NCI-H2107 treated with DMSO at 0.1 percent for 48 hours (cell line): ENCODE data around the gene SPN.
"Not testable (repeated sequence)": the region's sequence is repeated elsewhere in the genome, so short reads cannot be mapped to it uniquely, and the experiment has no call there.

Source experiments
- DNase-seq: peaks from one replicate; lab custom pipeline; 2025; ENCODE audit not compliant: unreplicated experiment; lab: John Stamatoyannopoulos, UW

Gene SPN

DNA sequence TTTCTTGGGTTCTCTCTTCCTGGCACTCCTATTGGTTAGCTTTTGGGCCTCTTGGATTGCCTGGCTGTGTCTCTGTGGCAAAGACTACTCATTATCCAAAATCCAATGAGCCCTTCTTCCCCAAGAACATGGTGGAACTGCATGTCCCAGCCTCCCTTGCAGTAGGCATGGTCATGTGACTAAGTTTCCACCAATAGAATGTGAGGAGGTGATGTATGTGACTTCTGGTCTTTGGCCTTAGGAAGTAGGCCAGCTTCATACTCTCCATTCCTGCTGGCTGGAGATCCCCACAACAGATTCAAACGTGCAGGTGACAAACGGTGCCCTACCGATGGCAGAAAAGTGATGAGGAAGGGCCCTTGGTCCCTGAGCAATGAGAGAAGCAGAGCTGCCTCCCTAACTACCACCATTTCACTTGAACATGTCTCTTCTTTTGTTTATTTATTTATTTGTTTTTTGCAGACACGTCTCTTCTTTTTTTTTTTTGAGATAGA, 17.3 kb upstream of the SPN start:
- no peak for DNase-seq

DNA sequence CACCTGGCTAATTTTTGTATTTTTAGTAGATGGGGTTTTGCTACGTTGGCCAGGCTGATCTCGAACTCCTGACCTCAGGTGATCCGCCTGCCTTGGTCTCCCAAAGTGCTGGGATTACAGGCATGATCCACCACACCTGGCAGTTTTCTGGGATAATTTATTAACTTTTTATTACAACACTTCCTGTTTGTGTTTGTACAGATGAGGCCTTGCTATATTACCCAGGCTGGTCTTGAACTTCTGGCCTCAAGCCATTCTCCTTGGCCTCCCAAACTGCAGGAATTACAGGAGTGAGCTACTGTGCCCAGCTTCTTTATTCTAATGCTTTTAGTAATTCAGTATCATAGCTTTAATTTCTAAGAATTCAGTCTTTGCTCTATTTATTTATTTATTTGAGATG, 16.1 kb upstream of the SPN start:
- no peak for DNase-seq

DNA sequence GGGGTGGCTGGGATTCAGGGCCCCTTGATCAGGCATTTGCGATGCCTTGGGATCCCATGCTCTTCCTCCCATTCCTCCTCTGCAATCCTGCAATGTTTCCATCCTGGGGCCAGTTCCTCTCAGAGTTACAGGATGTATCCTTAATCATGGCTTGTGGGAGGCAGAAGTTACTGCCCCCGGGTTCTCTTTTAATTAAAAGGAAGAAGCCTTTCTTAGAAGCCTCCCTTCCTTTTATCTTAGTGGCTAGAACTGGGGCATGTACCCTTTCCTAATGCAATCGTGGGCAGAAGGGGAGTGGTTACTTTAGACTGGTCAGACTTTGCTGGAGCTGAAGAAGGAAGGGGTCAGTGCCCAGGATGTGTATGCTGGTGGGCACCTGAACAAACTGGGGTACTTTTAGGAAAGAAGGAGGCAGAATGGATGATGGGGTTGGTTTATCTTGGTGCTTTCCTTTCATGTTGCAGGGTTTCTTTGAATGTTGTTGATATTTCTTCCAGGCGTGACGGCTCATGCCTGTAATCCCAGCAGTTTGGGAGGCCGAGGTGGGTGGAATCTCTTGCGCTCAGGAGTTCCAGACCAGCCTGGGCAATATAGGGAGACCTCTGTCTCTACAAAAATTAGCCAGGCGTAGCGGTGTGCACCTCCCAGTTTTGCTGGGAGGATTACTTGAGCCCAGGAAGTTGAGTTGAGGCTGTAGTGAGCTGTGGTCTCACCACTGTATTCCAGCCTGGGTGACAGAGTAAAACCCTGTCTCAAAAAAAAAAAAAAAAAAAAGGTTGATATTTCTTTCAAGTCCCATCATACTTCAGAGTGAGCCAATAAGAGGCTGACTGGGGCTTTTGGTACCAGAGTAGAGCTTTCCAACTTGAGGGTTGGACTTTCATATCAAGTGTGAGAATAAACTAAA, 13.2 kb upstream of the SPN start:
- no peak for DNase-seq

DNA sequence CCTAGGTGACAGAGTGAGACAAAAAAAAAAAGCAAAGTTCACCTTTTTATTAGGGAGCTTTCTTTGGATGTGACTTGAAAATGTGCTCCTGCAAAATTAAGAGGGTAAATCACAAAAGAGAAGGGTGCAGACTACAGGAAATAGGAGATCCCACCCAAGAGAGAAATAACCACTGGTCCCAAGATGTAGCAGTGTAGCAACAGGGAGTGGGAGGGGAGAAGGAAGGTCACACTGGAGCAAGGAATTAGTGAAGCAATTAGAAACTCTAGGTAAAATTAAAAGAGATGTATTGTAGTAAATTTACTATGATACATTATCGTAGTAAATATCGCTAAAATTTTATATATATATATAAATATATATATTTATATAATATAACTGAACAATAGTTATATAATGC, 12.3 kb upstream of the SPN start:
- DNase-seq, result no peak

DNA sequence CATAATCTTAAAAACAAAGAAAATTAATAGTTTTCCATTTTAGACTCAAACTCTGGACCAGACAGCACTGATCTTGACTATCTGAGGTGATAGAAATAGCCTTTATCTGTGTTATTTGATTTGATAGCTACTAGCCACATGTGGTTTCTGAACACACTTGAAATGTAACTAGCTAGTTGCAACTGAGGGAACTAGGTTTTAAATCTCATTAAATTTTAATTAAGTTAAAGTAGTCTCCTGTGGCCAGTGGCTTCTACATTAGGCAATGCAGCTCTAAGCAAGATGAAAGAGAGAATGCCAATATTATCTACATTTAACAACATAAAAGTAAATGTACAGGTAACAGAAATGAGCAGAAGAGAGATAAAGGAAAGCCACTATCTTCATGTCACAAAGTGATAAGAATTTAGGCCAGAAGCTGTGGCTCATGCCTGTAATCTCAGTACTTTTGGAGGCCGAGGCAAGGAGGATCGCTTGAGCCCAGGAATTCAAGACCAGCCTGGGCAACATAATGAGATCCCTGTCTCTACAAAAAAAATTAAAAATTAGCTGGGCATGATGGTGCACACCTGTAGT, 11.2 kb upstream of the SPN start:
- no peak for DNase-seq

DNA sequence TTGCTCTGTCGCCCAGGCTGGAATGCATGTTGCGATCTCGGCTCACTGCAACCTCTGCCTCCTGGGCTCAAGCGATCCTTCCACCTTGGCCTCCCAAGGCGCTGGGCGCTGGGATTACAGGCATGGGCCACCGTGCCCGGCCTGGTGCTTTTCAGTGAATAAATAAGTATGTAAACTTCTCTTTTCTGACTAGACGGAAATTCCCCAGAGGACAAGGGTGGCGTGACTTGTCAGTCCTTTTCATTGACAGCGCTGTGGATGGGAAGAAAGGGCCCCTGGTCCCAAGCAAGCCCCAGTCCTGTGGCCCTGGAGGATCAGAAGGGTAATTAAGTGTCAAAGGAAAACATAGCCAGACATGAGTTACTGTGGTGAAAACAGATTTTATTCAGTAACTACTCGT, 9.6 kb upstream of the SPN start:
- no peak for DNase-seq

DNA sequence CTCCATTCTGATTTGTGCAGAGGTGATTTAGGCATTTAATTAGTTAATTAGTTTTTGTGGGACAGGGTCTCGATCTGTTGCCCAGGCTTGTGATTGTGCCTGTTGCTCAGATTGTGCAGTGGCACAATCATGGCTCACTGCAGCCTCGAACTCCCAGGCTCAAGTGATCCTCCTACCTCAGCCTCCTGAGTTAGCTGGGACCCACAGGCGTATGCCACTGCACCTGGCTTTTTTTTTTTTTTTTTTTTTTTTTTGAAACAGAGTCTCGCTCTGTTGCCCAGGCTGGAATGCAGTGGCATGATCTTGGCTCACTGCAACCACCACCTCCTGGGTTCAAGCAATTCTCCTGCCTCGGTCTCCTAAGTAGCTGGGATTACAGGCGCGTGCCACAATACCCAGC, 9.2 kb upstream of the SPN start:
- DNase-seq, result not testable (repeated sequence)

DNA sequence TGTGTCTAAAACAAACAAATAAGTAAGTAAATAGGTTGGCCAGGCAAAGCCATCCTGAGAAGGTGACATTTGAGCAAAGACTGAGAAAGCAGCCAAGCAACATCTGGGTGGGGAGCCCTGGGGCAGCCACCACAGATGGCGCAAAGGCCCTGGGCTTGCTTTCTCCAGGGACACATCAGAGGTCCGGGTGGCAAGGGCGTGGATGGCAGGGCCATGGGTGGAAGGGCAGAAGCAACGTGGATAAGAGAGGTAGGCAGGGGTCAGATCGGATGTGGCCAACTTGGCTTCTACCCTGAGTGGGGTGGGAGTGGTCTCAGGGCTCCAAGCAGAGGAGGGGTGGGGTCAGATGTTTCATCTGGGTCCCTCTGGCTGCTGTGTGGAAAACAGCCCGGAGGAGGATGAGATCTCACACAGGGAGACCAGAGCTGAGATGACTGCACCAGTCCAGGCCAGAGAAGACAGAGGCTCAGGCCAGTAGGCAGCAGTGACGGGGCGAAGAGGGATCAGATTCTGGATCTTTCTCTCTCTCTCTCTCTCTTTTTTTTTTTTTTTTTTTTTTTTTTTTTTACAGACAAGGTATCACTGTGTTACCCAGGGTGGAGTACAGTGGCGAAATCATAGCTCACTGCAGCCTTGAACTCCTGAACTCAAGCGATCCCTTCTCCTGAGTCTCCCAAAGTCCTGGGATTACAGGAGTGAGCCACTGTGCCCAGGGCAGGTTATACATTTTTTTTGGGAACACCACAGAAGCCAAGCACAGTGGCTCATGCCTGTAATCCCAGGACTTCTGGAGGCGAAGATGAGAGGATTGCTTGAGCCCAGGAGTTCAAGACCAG, 6.1 kb upstream of the SPN start:
- DNase-seq, result no peak

DNA sequence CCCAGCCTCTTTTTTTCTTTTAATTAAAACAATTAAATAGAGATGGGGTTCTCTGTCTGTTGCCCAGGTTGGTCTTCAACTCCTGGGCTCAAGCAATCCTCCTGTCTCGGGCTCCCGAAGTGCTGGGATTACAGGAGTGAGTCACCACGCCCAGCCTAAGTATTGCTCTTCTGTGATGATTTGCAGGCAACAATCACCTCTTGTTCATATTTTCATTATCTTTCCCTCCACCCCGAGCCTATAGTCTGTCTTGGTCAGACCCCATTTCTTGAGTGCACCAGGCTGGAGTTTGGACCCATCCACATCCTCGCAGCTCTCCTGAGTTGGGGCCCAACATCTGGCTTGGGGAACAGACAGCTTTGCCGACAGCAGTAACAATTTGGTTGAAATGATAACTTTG, 4.3 kb upstream of the SPN start:
- DNase-seq, result no peak

DNA sequence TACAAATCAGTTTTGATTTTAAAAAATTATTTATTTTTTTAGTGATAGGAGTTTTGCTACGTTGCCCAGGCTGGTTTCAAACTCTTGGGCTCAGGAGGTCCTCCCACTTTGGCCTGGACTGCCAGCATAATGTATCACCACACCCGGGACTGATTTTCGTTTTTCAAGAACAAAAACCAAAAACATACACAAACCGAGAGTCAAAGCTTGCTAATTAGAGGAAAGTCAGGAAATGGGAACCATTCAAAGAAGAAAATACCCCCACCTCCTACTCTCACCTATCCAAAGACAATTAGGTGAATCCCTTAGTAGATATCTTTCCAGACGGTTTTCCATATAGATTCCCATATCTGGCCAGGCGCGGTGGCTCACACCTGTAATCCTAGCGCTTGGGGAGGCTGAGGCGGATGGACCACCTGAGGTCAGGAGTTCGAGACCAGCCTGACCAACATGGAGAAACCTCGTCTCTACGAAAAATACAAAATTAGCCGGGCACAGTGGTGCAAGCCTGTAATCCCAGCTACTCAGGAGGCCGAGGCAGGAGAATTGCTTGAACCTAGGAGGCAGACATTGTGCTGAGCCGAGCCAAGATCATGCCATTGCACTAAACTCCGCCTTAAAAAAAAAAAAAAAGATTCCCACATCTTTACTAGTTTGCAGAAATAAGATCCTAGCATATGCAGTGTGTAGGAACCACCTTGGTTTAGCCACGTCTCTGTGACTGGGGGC, 883 bp upstream of the SPN start:
- no peak for DNase-seq

DNA sequence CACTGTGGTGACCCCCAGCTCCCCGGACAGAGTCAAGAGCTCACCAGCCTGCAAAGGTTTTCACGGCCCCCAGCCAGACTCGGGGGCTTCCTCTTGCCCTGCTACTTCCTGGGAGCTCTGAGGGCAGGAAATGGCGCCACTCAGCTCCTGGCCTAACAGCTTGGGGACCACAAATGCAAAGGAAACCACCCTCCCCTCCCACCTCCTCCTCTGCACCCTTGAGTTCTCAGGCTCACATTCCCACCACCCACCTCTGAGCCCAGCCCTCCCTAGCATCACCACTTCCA, 375 bp upstream of the SPN start:
- DNase-seq, result no peak

DNA sequence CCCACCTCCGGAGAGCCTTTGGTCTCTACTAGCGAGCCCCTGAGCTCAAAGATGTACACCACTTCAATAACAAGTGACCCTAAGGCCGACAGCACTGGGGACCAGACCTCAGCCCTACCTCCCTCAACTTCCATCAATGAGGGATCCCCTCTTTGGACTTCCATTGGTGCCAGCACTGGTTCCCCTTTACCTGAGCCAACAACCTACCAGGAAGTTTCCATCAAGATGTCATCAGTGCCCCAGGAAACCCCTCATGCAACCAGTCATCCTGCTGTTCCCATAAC, 702 bp downstream of the SPN start:
- DNase-seq, result no peak

DNA sequence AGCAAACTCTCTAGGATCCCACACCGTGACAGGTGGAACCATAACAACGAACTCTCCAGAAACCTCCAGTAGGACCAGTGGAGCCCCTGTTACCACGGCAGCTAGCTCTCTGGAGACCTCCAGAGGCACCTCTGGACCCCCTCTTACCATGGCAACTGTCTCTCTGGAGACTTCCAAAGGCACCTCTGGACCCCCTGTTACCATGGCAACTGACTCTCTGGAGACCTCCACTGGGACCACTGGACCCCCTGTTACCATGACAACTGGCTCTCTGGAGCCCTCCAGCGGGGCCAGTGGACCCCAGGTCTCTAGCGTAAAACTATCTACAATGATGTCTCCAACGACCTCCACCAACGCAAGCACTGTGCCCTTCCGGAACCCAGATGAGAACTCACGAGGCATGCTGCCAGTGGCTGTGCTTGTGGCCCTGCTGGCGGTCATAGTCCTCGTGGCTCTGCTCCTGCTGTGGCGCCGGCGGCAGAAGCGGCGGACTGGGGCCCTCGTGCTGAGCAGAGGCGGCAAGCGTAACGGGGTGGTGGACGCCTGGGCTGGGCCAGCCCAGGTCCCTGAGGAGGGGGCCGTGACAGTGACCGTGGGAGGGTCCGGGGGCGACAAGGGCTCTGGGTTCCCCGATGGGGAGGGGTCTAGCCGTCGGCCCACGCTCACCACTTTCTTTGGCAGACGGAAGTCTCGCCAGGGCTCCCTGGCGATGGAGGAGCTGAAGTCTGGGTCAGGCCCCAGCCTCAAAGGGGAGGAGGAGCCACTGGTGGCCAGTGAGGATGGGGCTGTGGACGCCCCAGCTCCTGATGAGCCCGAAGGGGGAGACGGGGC, 1.3 kb downstream of the SPN start:
- DNase-seq, result no peak

DNA sequence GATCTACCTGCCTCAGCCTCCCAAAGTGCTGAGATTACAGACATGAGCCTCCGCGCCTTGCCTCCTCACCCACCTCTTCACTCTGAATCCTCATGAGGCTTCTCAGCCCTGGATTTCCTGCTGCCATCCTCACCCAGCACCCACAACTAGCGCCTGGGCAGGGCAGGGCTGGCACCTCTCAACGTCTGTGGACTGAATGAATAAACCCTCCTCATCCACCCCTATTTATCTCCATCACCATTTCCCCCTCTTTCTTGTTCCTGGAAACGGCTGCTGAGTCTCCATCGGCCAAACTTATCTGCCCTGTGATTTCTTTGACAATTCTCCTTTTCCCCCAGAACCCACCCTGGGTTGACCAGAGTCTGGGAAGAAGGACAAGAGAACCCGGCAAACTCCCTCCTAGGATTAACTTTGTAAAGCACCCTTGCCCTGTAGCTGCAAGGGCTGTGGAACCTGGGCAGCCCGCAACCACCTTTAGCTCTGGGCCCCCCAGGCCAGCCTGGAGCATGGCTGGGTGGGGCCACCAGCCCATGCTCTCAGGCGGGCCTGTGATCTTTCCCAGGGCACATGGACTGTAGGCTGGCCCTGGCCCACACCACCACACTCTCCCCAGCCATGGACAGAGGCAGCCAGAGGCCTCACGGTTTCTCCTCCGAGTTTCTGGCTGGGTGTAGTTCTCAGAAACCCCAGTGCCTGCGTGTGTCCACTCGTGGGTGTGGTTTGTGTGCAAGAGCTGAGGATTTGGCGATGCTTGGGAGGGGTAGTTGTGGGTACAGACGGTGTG, 2.4 kb downstream of the SPN start:
- DNase-seq, result no peak

DNA sequence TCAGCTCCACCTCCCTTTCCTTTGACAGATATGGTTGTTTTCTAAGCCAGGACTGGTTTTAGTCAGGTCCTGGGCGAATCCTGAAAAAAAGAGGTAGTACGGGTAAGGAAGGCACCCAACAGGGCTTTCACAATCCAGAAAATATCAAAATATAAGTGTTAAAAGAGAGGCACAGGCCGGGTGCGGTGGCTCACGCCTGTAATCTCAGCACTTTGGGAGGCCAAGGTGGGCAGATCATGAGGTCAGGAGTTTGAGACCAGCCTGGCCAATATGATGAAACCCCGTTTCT, 4.2 kb downstream of the SPN start:
- DNase-seq, result not testable (repeated sequence)

DNA sequence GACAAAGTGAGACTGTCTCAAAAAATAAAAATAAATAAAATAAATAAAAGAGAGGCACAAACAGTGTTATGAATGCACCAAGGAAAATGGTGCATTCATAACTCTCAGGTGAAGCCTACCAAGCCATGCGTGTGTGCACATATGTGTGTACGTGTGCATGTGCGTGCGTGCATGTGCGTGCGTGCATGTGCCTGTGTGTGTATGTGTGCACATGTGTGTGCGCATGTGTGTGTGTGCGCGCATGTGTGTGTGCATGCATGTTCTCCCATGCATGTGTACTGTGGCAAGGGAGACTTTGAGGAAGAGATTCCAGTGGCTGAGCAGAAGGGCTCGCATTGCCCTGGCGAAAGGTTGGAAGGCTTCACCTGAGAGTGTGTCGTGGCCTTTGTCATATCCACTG, 4.7 kb downstream of the SPN start:
- DNase-seq, result no peak

DNA sequence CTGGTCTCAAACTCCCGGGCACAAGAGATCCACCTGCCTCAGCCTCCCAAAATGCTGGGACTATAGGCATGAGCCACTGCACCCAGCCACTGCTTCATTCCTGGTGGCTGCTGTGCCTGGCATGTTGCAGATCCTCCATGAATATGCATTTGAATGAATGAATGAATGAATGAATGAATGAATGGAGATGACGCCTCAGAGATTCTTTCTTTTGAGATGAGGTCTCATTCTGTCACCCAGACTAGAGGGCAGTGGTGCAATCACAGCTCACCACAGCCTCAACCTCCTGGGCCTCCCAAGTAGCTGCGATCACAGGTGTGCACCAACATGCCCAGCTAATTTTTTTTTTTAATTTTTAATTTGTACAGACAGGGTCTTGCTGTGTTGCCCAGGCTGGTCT, 5.2 kb downstream of the SPN start:
- no peak for DNase-seq

DNA sequence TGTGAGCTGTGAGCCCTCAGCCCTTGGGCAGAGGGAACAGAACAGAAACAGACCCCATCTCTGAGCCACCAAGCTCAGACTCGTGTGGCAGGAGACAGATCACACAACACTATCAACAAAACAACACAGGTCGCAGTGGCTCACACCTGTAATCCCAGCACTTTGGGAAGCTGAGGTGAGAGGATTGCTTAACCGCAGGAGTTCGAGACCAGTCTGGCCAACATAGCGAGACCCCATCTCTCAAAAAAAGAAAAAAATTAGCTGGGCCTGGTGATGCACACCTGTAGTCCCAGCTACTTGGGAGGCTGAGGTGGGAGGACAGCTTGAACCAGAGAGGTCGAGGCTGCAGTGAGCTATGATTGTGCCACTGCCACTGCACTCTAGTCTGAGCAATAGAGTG, 10.5 kb downstream of the SPN start:
- DNase-seq, result no peak

DNA sequence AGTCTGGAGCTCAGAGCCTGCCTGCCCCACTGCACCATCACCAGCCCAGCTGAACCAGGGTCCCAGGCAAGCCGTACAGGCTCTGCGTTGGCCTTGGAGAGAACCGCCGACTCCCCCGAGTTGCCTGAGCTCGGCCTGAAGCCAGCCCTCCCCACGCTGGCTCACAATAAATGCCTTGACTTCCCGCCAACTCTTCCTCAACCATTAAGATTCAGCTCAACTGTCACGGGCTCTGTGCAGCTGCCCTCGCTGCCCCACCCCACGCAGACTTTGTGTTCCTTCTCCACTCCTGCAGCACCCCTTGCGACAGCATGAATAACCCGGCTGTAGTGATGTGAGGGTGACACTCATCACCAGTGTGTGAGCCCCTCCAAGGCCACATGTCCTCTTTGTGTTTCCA, 11.1 kb downstream of the SPN start:
- peak; percentile 12 for DNase-seq
